DMS79 treated with DMSO at 0.1 percent for 48 hours (cell line): ENCODE results near the gene CENPN.
A peak's percentile ranks its signal among the peaks of the same experiment; 100 is the strongest.

Experiments
- DNase-seq: peaks from one replicate; lab custom pipeline; 2025; lab: John Stamatoyannopoulos, UW

CENPN gene

GRCh38 chr16:81006813-81007695 is at the start of gene CENPN, which contains the start of gene CMC2:
Gene CENPN (plus strand): TSS chr16:81007214. CDS start chr16:81011940, 4,726 bp downstream.
Gene CMC2 (minus strand): TSS chr16:81006885. CDS start chr16:80997394, 9,491 bp downstream.
- peak; percentile 80 for DNase-seq

DNA sequence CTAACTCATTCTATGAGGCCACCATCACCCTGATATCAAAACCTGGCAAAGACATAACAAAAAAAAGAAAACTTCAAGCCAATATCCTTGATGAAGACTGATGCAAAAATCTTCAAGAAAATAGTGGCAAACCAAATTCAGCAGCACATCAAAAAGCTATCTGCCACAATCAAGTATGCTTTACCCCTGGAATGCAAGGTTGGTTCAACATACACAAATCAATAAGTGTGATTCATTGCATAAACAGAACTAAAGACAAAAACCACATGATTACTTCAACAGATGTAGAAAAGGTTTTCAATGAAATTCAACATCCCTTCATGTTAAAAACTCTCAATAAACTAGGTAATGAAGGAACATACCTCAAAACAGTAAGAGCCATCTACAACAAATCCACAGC is 48.7 kb upstream of the CENPN start:
- no peak for DNase-seq

- no peak for DNase-seq
These were observed 44.1 kb upstream of the CENPN start for GRCh38 chr16:80962879-80963278.

DNA sequence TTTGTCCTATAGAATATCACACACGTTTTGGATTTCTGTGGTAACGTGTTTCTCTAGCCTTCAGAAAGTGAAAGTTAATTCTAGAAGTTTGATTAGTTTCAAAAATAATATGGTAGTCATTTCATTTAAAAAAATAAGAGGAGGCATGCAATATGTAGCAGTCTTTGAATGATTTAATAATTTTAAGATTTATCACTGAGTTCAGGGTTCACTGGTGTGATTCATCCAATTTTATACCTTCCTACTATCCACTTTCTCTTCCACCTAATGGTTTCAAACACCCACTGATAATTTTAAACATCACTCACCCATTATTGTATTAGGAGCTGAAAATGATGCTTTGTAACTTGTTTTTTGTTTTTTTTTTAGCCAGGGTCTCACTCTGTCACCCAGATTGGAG is 42.7 kb upstream of the CENPN start:
- DNase-seq: no peak

DNA sequence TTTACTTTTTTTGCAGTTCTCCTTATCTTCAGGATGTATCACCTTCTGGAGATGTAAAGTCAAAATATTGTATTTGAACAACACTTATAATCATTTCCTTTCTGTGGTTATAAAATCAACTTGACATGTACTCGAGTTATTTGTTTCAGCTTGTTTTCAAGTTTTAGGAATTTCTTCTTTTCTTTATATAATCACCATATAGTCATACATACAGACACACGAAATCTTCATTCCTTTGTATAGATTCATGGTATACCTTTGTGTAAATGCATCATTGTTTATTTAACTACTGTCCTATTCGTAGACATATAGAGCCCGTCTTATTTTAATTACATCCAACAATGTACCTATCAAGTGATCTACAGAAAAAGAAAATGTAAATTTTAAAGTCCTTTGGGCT is 40.4 kb upstream of the CENPN start:
- DNase-seq: no peak

DNA sequence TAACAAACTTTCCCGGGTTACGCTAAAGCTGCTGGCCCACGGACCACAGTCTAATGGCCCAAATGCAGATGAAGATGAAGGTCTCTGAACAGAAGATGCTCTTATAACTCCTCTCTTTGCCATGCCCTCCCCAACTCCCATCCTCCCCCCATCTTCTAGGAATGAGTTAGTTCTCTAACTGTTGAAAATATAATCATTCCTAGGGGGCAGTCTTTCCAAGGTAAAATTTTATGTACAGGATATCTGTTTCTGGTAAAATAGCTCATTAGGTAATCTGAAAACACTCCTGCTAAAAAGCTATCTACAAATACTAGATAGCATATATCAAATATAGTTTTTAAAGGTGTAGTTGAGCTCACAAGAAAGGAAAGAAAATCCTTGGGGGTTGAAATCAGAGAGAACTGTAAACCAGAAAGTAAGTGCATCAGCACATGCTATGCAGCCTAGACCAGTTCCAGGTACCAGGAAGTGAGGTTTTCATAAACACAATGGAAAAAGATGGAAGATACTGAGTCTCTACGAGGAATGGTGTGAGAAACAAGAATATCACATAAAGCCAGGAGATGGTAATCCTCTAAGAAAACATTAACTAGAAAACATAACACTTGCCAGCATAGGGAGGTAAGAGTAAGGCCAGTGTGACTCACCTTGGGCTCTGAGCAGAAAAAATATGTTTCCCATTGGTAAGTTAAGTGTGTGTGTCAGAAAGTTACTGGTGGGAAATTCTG is 38.5 kb upstream of the CENPN start:
- DNase-seq: no peak

GRCh38 chr16:80969114-80969484 is 37.9 kb upstream of the CENPN start:
- DNase-seq: no peak

DNA sequence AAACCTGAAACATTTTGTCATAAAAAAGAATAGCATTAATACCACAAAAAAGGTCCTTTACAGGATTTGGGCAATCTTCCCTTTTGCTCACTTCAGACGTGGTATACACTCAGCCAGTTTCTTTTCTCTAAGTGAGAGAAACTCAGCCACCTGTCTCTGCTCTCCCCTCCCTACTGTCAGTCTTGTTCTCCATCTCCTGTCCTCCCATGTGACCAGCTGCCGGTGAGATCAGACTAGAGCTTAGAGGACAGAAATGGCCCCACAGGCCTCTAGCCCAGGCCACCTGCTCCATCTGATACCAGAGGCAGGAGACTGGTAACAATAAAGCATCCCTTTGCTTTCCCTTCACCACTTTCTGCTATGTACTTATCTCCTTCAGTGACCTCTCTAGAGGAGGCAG is 35.2 kb upstream of the CENPN start:
- DNase-seq: no peak

- no peak for DNase-seq
These were observed 34.4 kb upstream of the CENPN start for GRCh38 chr16:80972611-80973010.

DNA sequence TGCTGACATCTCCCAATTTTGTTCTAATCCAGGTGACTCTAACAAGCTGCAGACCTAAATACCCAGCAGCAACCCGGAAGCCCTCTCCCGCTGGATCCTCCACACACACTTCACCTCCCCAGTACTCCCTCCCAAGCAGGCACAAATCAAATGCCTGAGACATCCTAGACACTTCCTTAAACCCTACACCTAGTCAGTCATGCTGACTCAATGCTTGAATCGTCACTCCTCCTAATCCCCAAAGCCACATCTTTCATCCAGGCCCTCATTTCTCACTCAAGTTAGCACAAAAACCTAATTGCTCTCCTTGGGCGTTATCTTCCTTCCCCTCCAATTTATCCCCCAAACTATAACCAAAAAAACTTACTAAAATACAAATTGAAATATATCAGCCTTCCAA is 33.0 kb upstream of the CENPN start:
- DNase-seq: no peak

- DNase-seq: no peak
These were observed 32.2 kb upstream of the CENPN start for GRCh38 chr16:80974649-80975376.

- DNase-seq: no peak
These were observed 30.1 kb upstream of the CENPN start for GRCh38 chr16:80976946-80977345.

DNA sequence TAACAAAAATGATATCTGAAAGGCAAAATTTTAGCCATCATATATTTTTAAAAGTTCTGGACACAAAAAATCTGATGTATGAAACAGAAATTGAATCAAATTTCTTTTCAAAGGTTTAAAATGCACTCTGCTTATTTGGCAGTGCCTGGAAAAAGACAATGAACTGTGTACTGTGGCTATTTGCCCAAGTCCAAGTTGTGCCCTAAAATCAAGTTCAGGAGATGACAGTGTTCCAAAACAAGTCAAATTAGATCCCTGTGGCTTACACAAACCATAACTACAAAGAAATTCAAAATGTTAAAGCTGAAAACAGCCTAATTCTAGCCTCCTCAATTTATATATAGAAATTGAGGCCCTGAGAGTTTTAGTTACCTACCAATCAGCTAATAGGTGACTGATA is 25.9 kb upstream of the CENPN start:
- DNase-seq: no peak

- no peak for DNase-seq
These were observed 24.4 kb upstream of the CENPN start for GRCh38 chr16:80982646-80983045.

DNA sequence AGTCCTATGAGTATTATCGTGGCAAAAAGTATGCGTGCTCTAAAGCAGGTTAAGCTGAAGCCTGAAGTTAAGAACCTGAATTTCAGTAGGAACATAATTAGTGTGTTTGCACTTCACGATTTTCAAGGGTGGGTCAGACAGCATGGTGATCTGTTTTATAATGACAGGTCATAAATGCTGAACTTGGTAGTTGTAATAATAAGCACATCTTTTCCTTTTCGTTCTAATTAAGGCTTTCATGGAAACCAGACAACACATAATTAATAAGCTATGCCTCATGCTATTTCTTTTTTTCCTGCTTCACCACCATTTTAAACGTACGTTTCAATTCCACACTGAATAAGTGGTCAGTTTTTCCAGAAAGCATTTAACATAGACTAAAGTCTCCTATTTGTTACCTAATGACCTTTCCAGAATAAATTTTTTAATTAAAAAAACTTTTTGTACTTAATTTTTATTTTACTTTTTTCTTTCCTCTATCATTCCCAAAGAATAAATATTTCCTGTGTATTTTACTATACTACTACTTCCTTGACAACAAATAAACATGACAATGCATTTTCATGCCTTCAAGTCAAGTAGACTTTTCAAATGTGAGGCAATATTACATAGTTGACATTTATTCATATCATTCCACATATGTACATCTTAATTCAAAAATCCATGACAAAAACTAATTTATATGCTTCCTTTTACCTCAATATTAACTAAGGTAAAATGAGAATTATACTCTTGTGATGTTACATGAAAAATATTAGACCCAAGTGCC is 22.7 kb upstream of the CENPN start:
- no peak for DNase-seq

DNA sequence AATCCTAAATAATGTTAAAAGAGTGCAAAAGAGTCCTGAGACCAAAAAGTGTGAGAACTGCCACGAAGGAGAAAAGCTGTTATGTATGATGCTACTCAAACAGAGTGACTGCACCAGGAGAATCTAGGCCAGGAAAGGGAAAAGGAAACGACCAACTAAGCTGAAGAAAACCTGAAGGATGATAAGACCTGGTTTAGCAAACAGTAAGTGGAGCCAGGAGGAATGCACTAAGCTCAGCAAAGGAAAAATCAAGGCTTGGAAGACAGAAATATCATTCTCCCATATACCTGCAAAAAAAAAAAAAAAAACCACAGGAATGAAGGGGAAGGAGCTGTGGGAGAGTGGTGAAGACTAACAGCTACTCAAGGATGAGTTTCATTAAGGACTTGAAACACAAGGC is 21.4 kb upstream of the CENPN start:
- no peak for DNase-seq

- no peak for DNase-seq
These were observed 20.5 kb upstream of the CENPN start for GRCh38 chr16:80986557-80986956.

DNA sequence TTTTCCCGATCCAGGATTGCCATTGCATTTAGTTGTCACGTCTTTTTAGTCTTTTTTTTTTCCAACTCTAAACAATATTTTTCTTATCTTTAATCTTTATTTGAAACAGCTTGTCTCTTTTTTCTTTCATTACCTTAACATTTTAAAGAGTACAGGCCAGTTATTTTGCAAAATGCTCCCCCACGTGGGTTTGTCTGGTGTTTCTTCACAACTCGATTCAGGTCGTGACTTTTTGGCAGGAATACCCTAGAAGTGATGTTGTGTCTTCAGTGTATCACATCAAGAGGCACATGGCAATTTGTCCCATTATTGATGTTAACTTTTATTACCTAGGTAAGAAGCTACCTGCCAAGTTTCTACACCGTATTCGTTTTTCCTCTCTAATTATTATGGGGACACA is 18.3 kb upstream of the CENPN start:
- DNase-seq: no peak

DNA sequence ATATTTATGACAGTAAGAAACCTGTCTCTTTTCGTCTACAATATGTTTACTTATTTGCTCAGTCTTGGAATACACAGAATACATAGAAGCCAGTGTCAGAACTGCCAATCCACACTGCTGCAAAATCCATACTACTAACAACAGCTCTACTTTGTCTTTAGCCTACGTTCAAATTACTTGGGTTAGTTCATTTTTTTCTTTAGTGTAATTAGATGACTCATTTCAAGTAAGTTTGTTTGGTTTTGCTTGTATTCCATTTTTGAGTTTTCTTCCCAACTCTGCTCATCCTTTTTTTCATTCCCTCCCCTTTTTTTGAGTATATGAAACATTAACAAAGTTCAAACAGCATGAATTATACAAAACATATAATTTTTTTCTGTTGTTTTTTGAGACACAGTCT is 17.2 kb upstream of the CENPN start:
- DNase-seq: no peak

GRCh38 chr16:80990577-80990976 is 16.4 kb upstream of the CENPN start:
- DNase-seq: no peak

DNA sequence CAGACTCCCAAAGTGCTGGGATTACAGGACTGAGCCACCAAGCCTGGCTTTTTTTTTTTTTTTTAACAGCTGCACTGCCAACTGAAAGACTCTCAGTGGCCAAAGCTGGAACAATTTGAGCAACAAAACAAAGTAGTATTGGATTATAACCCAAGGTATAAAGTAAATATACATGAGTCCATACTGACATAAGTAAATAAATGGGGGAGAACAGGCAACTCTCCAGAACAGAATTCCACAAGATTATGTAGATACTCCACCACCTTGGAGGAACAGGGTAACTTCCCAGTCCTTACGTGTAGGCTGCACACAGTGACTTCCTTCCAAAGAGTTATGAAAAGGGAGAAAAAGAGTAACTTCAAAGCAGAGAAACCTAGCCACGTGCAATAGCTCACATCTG is 16.0 kb upstream of the CENPN start:
- DNase-seq: no peak
